Measurements from ENCODE around the gene APOBEC3B.

DNA sequence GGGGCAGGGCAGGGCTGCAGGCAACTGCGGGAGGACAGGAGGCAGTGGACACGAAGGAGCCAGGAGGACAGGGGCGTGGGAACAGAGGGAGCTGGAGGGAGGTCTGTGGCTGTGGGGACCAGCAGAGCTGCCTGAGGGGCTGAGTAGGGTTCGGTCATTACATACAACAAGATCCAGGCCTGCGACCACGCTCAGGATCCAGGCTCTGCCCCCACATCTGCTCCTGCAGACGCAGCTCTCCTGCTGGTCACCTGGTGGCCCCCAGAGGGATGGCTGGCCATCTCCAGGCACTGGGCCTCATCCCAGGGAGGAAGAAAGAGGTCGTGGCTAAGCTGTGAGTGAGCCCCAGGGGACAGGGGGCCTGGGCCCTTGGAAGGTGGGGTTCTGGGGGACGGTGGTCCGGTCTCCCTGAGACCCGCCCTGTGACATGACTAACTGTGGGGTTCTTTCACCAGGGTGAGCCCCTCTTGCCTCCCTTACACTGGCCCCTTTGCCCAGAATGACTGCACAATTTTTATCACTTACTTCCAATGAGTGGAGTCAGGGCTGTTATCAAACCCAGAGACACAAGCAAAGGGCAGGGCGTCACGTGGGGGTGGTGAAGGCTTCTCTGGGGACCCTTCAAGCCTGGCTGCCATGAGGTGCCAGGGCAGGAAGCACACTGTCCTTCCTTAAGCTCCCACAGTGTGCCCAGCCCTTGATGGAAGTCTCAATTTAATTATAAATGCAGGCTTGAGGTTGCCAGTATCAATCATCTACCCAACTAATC is 31.4 kb upstream of the APOBEC3B start:
- TF ChIP-seq EZH2phosphoT487 (IDR thresholded peaks at IDR 0.05; ENCODE audit: low read depth, severe bottlenecking, unreplicated experiment) (no peak), EZH2 (IDR thresholded peaks at IDR 0.05; ENCODE audit: borderline replicate concordance) (no peak)
- TF ChIP-seq, protein P1, sequence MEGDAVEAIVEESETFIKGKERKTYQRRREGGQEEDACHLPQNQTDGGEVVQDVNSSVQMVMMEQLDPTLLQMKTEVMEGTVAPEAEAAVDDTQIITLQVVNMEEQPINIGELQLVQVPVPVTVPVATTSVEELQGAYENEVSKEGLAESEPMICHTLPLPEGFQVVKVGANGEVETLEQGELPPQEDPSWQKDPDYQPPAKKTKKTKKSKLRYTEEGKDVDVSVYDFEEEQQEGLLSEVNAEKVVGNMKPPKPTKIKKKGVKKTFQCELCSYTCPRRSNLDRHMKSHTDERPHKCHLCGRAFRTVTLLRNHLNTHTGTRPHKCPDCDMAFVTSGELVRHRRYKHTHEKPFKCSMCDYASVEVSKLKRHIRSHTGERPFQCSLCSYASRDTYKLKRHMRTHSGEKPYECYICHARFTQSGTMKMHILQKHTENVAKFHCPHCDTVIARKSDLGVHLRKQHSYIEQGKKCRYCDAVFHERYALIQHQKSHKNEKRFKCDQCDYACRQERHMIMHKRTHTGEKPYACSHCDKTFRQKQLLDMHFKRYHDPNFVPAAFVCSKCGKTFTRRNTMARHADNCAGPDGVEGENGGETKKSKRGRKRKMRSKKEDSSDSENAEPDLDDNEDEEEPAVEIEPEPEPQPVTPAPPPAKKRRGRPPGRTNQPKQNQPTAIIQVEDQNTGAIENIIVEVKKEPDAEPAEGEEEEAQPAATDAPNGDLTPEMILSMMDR (IDR thresholded peaks at IDR 0.05; ENCODE audit: poor library complexity) = no peak
